Pancreas (tissue), 10 donors: ENCODE data around the gene MTX2. TPM values are rescaled to one million over a fixed set of nuclear protein-coding genes. Genes with fewer than 3 reads are reported as not detected.
A peak's percentile ranks its signal among the peaks of the same experiment; 100 is the strongest.
"Not testable (repeated sequence)": the region's sequence is repeated elsewhere in the genome, so short reads cannot be mapped to it uniquely, and the experiment has no call there.

Experiments used
- ATAC-seq, 4 donors: fragments of 200-7000 bp; cut with Tn5 transposase; one replicate each; pipeline versions ENCODE4 v1.8.0 to v1.9.1; 2020; ENCODE audit warnings: mild to moderate bottlenecking in 4 of 4, moderate library complexity in 4 of 4
- DNase-seq, 6 donors: peaks; one replicate each; pipeline ENCODE4 v3.0.0-alpha.2; 2020
- FAIRE-seq: peaks from 2 replicates; lab custom pipeline; 2012; peaks lifted over from hg19 to GRCh38; lab: Jason Lieb, UNC
- H3K27ac ChIP-seq, 4 donors: fragments of 200-600 bp; sonication (generic); 1 replicate in 3 of 4; 2 replicates in 1 of 4; pipeline versions ENCODE4 v1.5.0 to v1.8.0; 2020
- H3K27me3 ChIP-seq, 4 donors: fragments of 200-600 bp; one replicate each; pipeline ENCODE4 v1.8.0; 2021
- H3K36me3 ChIP-seq, 3 donors: fragments of 200-600 bp; sonication (generic) in 1 of 3; one replicate each; pipeline versions ENCODE4 v1.5.0 to v1.8.0; 2020 to 2021
- H3K4me1 ChIP-seq, 3 donors: fragments of 200-600 bp; one replicate each; pipeline ENCODE4 v1.8.0; 2021
- H3K4me3 ChIP-seq, 4 donors: fragments of 200-600 bp; sonication (generic) in 2 of 4; one replicate each; pipeline versions ENCODE4 v1.5.0 to v1.8.0; 2020 to 2021
- H3K9me3 ChIP-seq, 4 donors: fragments of 200-600 bp; one replicate each; pipeline ENCODE4 v1.8.0; 2021
- CTCF ChIP-seq, 4 donors: fragments of 200-600 bp; sonication (generic) in 3 of 4; IDR thresholded peaks; one replicate each; pipeline versions ENCODE4 v1.5.0 to v1.8.0; 2021; ENCODE audit warnings: antibody characterized with exemption in 4 of 4
- WGBS, 2 donors: extraction: QIAGEN DNeasy Blood & Tissue Kit; methylation state at CpG; one replicate each; pipeline ENCODE4 v1.1.7; 2013; 5-methylcytosine and 5-hydroxymethylcytosine counted together
- intact Hi-C, 3 donors: fragments of 100-400 bp; cut with DNase I; formaldehyde crosslinking; loops; one replicate each; pipeline versions ENCODE4 v1.11.1 to v1.14.2; 2022
- polyA plus RNA-seq, 2 donors: library from polyadenylated mRNA; stranded (reverse); fragments of 200-250 nt; gene quantifications; one replicate each; pipeline ENCODE4 v1.2.3, GENCODE V29; 2013
- total RNA-seq, 6 donors: library from RNA; stranded (reverse); fragmentation: NEBNext Ultra II Directional in 4 of 6; extraction: Animal tissue kit (Norgen Biotek cat#: 25700) in 4 of 6; gene quantifications; one replicate each; pipeline versions ENCODE4 v1.2.1 to v1.2.4, GENCODE V29; 2021 to 2023
- donor health status: healthy with polysubstance abuse.
- donor health status: DM: no; HTN: no; CAD: no; lungs with moderate emphysema.
- donor health status: DM: no; HTN: no; CAD: no.
- donor health status: control.
- donor health status: control.
- donor health status: Bipolar disorder and iron deficiency.
- donor health status: DM: yes; HTN: yes; CAD: no.
- donor health status: DM: no; HTN: no; CAD: no.
- donor health status: DM: no; HTN: no; CAD: no.
- donor health status: DM: yes; HTN: yes; CAD: no.

MTX2 gene
- total and polyA plus RNA-seq, 8 donors, result 8.1 to 28.3 (median 10.5) TPM

- intact Hi-C loops, result no loop called here
- H3K4me1 ChIP-seq, result peaks cover 0 to 10% (median 0%) of the 10 kb centered on the region in 3 donors
- 94 to 98% methylated on average over 2 of the region's 2 CpGs for WGBS, 2 donors
- DNase-seq (no peak), ATAC-seq (no peak), FAIRE-seq (no peak)
- H3K9me3 ChIP-seq, result no peaks in the 10 kb centered on the region
- no peaks in the 10 kb centered on the region for H3K36me3 ChIP-seq
- TF ChIP-seq CTCF (IDR thresholded peaks at IDR 0.05), result no peak
- H3K4me3 ChIP-seq, result no peak overlapping the region
- no peak overlapping the region for H3K27ac ChIP-seq
- no peaks in the 10 kb centered on the region for H3K27me3 ChIP-seq
Observed at GRCh38 chr2:176292608-176293007, 23.4 kb downstream of the MTX2 start.

GRCh38 chr2:176293334-176293733, 24.1 kb downstream of the MTX2 start:
- ATAC-seq (no peak), FAIRE-seq (no peak), DNase-seq (no peak)
- H3K9me3 ChIP-seq, result no peaks in the 10 kb centered on the region
- no peak for TF ChIP-seq CTCF (IDR thresholded peaks at IDR 0.05)
- H3K36me3 ChIP-seq, result no peaks in the 10 kb centered on the region
- no peak overlapping the region for H3K4me3 ChIP-seq
- peaks cover 0 to 10% (median 0%) of the 10 kb centered on the region in 3 donors for H3K4me1 ChIP-seq
- WGBS, 2 donors, result 71% methylated on average over 3 of the region's 3 CpGs
- intact Hi-C loops, result no loop called here
- no peak overlapping the region for H3K27ac ChIP-seq
- H3K27me3 ChIP-seq, result no peaks in the 10 kb centered on the region

- 61 to 66% methylated on average over 3 of the region's 3 CpGs for WGBS, 2 donors
- H3K4me1 ChIP-seq, result peaks cover 0 to 2% (median 0%) of the 10 kb centered on the region in 3 donors
- H3K4me3 ChIP-seq, result no peak overlapping the region
- no peaks in the 10 kb centered on the region for H3K27me3 ChIP-seq
- H3K27ac ChIP-seq, result no peak overlapping the region
- intact Hi-C loops, result no loop called here
- H3K9me3 ChIP-seq, result no peaks in the 10 kb centered on the region
- no peak for TF ChIP-seq CTCF (IDR thresholded peaks at IDR 0.05)
- no peak for DNase-seq
- H3K36me3 ChIP-seq, result no peaks in the 10 kb centered on the region
- peak in 1 of 4 donors; percentile 58 for ATAC-seq
- FAIRE-seq, result no peak
Observed at GRCh38 chr2:176297067-176297466, 27.8 kb downstream of the MTX2 start.

GRCh38 chr2:176297737-176298136, 28.5 kb downstream of the MTX2 start:
- ATAC-seq (no peak), DNase-seq (no peak), FAIRE-seq (no peak)
- H3K4me1 ChIP-seq, result no peaks in the 10 kb centered on the region
- intact Hi-C loops, result no loop called here
- WGBS, 2 donors, result 80 to 87% methylated on average over 1 of the region's 1 CpG
- no peak overlapping the region for H3K27ac ChIP-seq
- no peaks in the 10 kb centered on the region for H3K27me3 ChIP-seq
- no peaks in the 10 kb centered on the region for H3K36me3 ChIP-seq
- TF ChIP-seq CTCF (IDR thresholded peaks at IDR 0.05), result no peak
- no peaks in the 10 kb centered on the region for H3K9me3 ChIP-seq
- no peak overlapping the region for H3K4me3 ChIP-seq

- H3K9me3 ChIP-seq, H3K4me1 ChIP-seq, DNase-seq, FAIRE-seq, ATAC-seq, intact Hi-C loops, H3K4me3 ChIP-seq, H3K27ac ChIP-seq, H3K27me3 ChIP-seq, H3K36me3 ChIP-seq: not testable (repeated sequence)
- WGBS, 2 donors, result 98 to 100% methylated on average over 1 of the region's 1 CpG
Observed at GRCh38 chr2:176306020-176306419, 36.8 kb downstream of the MTX2 start.
